HG03565 (cell line): ENCODE results near the gene MCM9.

Experiments used
- ATAC-seq: cut with Tn5 transposase; IDR thresholded peaks from one replicate; pipeline ENCODE4 v1.9.1; 2021; ENCODE audit warnings: mild to moderate bottlenecking, moderate library complexity; ENCODE audit not compliant: unreplicated experiment

The MCM9 gene

DNA sequence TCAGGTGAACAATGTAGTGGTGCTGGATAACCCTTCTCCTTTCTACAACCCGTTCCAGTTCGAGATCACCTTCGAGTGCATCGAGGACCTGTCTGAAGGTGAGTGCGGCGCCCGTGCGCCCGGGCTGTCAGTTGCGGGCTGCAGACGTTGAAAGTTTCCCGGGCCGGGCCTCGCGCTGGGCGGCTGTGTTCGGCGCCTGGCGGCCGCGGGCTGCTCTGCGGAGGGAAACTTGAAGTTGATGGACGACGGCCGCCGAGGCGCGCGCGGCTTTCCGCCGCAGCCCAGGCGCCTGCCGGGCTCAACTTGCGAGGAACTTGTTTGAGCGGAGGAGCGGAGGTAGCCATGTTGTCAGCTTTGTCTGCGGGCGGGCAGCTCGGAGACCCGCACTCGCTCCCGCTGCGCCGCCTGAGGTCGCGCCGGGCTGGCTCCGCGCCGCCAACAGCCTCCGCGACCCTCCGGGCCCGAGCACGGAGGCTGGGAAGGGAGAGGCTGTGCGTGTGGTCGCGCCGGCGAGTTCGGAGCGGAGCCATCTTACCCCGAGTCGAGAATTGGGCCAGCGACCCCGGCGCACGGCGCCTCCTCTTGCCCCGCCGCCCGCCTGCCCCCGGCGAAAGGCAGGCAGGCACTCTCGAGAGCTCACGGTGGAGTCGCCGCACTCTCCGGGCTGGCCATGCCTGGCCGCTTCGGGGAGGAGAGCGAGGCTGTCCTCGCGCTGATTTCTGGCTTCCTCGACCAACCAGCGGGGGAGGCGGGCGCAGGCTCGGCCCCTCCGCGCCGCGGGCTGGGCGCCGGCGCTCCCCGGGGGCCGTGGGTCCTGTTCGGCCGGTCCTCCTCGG is 40.3 kb downstream of the MCM9 start:
- peak; percentile 27 for ATAC-seq

GRCh38 chr6:118893807-118894424 is 41.0 kb downstream of the MCM9 start, which contains the start of gene ASF1A:
Gene ASF1A (plus strand): TSS chr6:118894152. CDS start chr6:118894414, 262 bp downstream.
- ATAC-seq = peak; percentile 55

DNA sequence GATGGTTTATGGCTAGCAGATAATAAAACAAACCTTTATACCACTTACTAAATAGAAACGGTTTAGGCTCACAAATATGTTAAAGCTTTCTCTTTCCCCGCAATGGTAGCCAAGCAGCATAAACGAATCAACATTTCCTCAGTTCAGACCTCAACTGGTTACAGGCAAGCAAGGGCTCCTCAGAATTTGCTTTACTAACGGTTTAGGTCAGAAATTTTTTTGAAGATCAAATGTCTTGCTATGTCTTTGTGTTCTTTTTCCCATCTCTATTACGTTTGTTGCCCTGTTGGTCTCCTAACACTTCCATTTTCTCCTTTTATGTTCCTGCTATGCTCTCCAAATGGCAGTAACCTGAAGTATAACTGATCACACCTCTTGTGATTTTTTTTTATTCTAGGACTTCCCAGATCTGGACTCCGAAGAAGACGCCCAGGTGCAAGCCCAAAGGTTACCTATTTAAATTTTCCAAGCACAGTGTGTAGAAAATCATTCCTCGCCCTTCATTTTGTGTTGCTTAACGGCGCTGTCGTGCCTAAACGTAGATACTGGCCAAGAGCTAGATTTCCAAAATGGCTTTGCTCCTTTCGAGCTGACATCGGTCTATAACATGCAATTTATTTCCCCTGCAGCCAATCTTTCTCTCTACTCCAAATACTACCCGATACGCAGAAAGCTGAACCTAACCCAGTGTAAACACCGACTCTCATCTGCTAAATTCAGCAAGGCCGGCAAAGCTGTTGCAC is 41.7 kb downstream of the MCM9 start:
- peak; percentile 2 for ATAC-seq

DNA sequence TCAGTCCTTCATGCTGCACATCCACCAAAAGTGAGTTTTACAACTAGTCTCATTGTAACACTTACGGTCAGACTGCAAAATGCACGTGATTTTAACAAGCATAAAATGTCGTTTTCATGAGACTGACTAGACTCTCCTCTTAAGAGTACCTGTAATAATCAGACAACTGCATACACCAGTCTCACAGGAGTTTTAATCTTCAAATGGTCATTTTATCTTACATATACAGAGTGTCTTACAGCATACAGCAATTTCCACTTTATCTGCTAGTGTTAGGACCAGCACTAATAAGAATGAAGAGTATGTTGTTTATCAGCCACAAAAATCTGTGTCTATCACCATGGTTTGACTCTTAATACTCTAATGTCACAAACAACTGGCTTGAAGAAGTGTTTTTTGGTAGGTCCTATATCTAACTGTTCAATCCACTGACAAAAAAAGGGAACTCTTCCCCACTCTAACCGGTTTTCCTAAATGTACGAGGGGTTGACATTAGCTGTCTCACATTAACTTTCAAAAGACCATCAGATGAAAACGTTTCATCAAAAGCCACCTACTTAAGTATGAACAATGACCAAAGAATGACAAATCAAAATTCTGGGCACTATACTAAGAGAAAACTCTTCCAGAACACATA is 42.5 kb downstream of the MCM9 start:
- ATAC-seq = no peak

DNA sequence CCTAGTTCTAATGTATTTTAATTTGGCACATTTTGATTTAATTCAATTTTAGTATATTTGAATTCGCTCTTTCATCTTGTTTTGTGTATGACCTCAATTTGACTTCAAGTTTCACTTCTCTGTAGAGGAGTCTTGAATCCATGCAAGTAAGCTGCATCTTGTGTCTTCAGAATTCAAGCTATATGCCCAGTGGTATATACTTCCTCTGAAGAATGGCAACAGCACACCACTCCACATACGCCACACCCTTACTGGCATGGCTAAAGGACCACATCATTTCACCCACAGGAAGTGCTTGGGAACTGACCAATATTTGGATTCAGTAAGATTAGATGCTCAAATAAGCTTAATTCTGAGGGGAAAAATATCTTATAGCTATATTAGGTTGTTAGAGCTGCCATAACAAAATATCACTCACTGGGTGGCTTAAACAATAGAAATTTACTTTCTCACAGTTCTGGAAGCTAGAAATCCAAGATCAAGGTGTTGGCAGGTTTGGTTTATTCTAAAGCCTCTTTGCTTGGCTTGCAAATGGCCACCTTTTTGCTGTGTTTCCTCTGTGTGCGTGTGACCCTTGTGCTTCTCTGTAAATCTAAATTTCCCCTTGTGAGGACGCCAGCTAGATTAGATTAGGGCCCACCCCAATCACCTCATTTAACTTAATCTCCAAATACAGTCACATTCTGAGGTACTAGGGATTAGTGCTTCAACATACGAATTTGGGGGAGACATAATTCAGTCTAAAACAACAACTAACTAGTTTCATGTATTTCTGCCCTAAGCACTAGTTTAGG is 43.8 kb downstream of the MCM9 start:
- no peak for ATAC-seq

- no peak for ATAC-seq
Measured at GRCh38 chr6:118889163-118889562, 45.8 kb downstream of the MCM9 start.

GRCh38 chr6:118886641-118887040 is 48.3 kb downstream of the MCM9 start:
- no peak for ATAC-seq

DNA sequence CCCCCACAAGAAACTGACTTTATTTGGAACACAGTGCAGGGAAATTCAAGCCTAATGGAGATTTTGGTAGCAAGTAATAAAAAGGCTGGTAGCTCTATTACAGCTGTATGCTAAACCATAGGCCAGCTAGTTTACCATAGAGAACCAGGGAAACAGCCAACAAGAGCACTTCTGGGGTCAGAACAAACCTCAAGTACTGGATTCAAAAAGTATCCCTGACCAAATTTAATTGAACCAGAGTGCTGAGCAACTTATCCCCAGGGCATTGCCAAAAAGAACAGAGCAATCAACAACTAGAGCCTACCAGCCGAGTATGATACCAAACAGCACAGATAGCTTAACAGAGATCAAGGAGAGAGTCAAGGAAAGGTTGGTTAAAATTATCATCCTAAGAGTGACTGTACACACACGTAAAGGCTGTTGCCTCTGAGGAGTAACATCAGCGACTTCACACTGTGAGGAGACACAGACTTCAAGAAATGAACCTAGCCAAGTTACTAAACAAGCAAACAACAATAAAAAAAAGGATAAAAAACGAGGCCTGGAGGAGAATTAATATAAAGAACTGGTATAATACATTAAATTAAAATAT is 52.5 kb downstream of the MCM9 start:
- no peak for ATAC-seq

- peak; percentile 78 for ATAC-seq
Measured at GRCh38 chr6:118881440-118882313, 53.3 kb downstream of the MCM9 start.

GRCh38 chr6:118877806-118878205 is 57.2 kb downstream of the MCM9 start:
- no peak for ATAC-seq

DNA sequence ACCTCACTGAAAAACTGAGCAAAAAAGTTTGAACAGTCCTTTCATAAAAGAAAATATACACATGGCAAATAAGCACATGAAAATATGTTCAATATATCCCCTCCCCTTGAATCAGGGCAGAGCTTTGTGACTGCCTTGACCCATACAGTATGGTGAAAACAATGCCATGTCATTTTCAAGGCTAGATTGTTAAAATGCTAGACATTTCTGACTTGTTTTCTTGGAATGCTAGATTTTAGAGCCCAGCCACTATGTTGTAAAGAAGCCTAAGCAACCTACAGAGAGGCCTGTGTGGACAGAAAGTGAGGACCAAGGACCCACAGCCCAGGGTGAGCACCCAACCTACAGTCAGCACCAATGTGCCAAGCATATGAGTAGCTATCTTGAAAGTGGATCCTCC is 58.1 kb downstream of the MCM9 start:
- ATAC-seq = no peak

DNA sequence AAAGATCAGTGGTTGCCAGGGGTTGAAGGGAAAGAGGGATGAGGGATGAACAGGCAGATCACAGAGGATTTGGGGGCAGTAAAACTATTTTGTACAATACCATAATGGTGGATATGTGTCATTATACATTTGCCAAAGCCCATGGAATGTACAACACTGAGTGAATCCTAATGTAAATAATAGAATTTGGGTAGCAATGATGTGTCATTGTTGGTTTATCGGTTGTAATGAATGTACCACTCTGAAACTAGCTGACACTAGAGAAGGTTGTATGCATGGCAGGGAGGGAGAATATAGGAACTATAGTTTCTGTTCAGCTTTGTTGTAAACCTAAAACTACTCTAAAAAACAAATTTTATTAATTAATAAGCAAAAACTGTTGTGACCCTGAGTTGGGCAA is 58.8 kb downstream of the MCM9 start:
- ATAC-seq = no peak

GRCh38 chr6:118875672-118876071 is 59.3 kb downstream of the MCM9 start:
- no peak for ATAC-seq

DNA sequence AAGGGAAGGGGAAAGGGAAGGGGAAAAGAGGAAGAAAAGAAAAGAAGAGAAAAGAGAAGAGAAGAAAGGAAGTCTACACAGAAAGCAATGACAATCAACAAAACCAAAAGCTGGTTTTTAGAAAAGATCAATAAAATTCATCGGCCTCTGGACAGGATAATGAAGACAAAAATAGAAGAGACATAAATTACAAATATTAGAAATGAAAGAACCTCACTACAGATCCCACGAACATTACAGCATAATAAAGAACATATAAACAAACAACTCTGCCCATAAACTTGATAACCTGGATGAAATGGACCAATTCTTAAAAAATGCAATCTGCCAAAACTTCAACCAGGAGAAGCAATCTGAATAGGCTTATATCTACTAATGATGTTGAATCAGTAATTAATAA is 61.7 kb downstream of the MCM9 start:
- no peak for ATAC-seq

DNA sequence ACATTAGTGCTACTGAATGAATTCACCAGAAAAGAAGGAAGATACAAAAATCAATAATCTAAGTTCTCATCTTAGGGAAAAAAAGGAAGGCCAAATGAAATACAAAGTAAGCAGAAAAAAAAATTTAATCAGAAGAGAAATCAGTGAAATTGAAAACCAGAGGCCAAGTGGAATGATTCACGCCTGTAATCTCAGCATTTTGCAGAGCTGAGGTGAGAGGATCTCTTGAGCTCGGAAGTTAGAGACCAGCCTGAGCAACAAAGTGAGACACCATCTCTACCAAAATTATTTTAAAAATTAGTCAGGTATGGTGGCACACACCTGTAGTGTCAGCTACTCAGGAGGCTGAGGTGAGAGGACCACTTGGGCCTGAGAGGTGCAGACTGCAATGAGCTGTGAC is 62.2 kb downstream of the MCM9 start:
- ATAC-seq = no peak

DNA sequence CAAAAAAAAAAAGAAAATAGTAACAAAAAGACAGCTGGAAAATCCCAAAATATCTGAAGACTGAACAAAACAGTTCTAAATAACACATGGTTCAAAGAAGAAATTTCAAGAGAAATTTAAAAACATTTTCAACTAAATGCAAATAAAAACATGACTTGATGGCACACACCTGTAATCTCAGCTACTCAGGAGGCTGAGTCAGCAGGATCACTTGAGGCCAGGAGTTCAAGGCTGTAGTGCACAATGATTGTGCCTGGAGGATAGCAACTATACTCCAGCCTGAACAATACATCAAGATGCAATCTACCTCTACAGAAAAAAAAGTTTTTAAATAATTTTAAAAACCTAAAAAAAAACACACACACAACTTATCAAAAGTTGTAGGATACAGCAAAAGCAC is 62.6 kb downstream of the MCM9 start:
- ATAC-seq = no peak

GRCh38 chr6:118871331-118871730 is 63.6 kb downstream of the MCM9 start:
- no peak for ATAC-seq

- ATAC-seq = no peak
Measured at GRCh38 chr6:118869894-118870589, 64.9 kb downstream of the MCM9 start.

DNA sequence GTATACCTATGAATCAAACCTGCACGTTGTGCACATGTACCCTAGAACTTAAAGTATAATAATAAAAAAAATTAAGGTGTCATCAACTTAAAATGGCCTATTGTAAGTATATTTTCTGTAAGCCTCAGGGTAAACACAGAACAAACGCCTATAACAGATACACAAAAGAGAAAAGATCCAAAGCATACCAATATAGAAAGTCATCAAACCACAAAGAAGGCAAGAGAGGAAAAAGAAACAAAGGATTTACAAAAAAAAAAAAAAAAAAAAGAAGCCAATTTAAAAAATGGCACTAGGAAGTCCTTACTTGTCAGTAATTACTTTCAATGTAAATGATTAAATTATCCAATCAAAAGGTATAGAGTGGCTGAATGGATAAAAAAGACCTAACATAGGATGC is 65.6 kb downstream of the MCM9 start:
- ATAC-seq = no peak
